T47D (cell line): ENCODE results near the gene ZAR1L.

Experiments
- DNase-seq, 2 experiments: peaks; one replicate each; pipeline versions ENCODE4 v3.0.0 to v3.0.0-alpha.2; 2011 to 2012; ENCODE audit warnings: low read depth in 1 of 2, low spot score in 1 of 2
- JUND ChIP-seq: IDR thresholded peaks from 2 replicates; pipeline ENCODE4 v1.6.1; 2012; ENCODE audit warnings: low read depth
- in situ Hi-C: cut with HindIII; loops from 2 replicates; pipeline ENCODE4 v1.10.0; 2016; ENCODE audit warnings: low sequenced_read_pairs, low pct_unique_long_range_greater_than_20kb

Gene ZAR1L

GRCh38 chr13:32285633-32285965 is 29.6 kb downstream of the ZAR1L start:
- DNase-seq = no peak

DNA sequence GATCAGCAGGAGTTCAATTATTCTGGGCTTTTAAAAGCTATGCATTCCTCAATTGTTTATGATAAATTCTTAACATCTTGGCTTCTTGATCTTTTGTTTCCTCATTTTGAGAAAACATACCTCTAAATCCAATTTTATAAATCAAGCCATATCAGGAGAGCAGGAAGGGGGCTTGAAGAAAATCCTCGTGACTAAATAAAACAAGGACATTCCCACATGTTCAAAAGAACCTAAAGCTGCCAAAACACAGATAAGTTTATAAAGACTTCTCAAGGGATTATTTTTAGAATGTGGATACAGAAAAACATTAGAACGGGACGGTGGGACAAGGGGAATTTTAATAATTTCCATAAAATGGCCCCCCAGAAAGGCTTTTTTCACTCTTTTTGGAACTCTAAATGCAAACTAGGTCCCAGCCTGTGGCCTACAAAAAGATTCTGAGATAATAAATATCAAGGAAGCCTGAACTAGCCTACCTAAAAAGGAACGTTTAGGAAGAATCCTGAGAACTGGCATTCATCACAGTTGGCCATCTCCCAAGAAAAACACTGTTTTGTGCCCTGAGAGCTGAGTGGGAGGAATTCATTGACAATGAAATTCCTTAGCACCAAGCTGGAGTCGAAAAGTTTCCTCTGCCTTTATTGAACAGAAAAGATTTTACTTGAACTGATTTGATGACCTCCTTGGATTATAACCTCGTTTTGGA is 30.1 kb downstream of the ZAR1L start:
- peak in 1 of 2 experiments; percentile 93 for DNase-seq
- in situ Hi-C loops = no loop called here
- TF ChIP-seq JUND = no peak

More at GRCh38 chr13:32285633-32285965, 29.6 kb downstream of the ZAR1L start:
- in situ Hi-C loops = no loop called here
- TF ChIP-seq JUND = no peak

DNA sequence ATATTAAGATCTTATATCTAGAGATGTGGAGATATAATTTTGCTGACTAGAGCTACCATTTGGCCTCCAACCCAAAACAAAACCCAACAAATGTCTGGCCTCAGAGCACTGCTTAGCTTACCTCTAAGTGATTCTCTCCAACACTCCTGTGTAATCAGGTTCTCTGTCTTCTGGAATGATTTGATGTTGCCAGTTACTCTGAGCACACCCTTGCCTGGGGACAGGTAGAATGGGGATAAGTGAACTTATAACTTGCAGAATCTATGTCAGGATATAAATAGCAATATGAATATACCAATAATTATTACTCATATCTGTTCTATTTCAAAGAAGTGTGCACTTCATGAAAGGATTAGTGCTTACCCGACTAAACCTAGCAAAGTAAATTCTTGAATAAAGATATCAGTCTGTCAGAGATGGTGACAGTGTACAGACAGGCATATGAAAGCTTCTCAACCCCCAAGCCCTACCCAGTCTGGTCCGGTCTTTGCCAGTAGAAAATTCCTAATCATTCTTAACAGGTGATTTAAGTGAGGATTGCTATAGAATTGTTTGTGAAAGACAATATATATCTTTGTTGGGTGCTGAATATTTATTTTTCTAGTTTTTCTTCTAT is 33.0 kb downstream of the ZAR1L start:
- no peak for TF ChIP-seq JUND
- in situ Hi-C loops = no loop called here
- DNase-seq = no peak

- in situ Hi-C loops = no loop called here
- TF ChIP-seq JUND = no peak
- no peak for DNase-seq
Measured at GRCh38 chr13:32281096-32281495, 34.1 kb downstream of the ZAR1L start.

DNA sequence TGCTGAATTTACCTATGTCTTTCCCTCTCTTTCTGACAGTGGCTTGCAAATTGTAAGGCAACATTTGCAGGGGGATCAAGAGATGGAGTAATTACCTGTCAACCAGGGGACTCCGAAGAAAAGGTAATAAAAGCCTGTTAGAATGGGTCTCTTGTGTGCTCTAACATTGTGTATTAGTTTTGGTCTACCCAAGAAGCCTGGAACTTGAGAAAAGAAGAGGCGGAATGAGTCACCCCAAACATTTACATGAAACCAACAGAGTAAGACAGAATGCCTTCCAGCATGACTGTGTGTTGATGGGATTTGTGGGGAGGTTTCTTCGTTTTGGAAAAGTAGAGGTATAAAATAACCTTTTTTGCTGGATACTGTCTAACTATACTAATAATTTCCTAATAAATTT is 36.7 kb downstream of the ZAR1L start:
- TF ChIP-seq JUND = no peak
- DNase-seq = no peak
- in situ Hi-C loops = no loop called here

DNA sequence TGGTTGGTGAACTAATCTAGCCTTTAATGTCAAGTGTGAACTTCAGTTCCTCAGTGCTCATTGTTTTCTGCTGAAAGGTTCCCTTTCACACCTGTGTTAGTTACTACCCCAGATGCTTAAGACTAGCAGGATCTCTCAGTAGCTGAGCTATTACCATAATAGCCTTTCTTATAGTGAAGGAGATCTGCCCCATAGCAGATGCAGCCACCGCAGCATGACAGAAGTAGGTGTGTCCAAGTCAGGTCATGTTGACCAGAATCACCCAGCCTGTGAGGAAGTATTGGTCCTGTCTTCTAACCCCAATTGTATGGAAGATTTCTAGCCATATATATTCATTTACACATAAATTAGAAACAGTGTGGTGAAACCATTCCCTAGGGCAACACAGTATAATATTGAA is 37.3 kb downstream of the ZAR1L start:
- in situ Hi-C loops = no loop called here
- peak in 1 of 2 experiments; percentile 25 for DNase-seq
- TF ChIP-seq JUND = no peak

DNA sequence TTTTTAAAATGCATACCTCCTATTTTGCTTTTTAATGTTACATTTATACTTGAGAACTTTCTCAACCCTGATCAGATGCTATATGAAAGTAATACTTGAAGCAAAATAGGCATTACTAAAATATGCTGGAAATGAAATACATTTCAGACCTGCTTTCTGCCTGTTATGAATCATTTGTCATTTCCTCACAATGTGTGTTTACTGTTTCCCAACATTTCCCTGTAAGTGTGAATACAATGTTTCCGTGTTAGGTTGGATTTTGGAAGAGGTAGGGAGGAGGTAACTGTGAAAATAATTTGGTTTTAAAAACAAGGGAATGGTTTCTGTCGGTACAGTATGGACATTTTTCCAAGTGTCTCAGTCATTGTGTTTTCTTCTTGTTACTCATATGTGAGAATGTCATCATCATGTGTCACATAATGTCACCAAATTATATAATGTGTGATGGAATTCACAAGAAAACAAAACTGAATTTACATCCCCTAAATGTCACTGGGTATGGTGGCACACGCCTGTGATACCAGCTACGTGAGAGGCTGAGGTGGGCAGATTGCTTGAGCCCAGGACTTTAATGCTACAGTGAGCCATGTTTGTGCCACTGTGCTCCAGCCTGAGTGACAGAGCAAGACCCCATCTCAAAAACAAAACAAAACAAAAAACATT is 43.0 kb downstream of the ZAR1L start:
- in situ Hi-C loops = no loop called here
- DNase-seq = no peak
- no peak for TF ChIP-seq JUND

DNA sequence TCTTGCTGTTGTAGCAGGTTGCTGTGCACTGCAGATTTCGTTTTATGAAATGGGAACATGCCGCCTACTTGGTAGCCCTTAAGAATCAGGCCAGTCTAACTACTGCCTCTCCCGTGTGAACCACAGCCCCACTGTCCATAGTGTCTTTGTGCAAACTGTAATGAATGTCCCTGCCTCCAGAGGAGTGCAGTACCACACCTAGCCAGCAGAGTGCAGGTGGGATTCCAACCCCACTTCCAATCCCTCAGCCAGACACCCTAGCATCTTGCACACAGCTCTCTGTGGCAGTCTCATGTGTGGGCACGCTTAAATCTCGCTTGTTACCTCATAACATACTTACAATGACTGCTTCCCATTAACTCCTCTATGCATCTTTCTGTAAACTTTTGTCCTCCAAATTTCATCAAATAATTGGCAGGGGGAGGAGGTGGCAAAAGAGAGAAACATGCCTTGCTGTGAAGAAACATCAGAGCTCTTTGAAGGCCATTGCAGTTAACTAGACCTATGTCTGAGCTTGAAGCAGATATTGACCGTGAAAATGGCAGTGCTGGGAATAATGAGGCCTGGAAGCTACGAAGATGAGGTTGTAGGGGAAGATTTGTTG is 47.2 kb downstream of the ZAR1L start:
- in situ Hi-C loops = no loop called here
- TF ChIP-seq JUND = no peak
- peak; percentile 12 to 74 for DNase-seq

GRCh38 chr13:32266130-32266529 is 49.0 kb downstream of the ZAR1L start:
- no peak for DNase-seq
- TF ChIP-seq JUND = no peak
- in situ Hi-C loops = no loop called here

DNA sequence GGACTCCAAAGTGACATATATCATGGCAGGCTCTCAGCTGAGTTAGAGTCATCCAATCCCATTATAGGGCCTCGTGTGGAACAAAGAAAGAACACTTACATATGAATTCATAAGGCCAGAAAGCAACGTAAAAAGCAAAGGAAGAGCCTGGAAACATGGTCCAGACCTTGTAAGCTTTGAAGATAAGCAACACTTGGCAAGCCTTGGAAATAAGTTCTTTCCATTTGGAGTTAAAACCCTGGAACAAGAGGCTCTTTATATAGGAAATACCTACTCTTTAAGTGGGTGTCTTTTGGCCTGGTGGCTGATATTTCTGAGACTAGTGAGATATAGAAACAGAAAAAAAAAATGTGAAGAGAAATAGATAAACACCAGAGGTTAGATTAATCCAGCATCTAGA is 49.4 kb downstream of the ZAR1L start:
- in situ Hi-C loops = no loop called here
- no peak for TF ChIP-seq JUND

DNA sequence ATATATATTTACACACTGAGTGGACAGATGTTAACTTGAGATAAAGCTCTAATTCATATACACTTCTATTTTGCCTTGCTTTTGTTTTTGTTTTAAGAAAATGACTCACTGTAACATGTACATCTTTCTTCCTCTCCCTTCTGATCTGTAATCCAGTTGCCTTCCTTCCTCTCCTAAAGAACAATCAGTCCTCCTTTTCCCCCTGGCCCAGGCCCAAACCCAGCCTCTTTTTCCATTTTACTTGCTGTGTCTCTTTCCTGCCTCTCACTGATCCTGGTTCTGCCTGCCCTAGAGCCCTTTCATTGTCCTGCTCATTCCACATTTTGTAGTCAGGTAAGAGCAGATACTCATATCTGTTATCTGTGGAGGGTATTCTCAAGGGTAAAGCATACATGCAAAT is 50.8 kb downstream of the ZAR1L start:
- no peak for TF ChIP-seq JUND
- in situ Hi-C loops = no loop called here
- no peak for DNase-seq

More for the DNA sequence above, 49.4 kb downstream of the ZAR1L start:
- no peak for DNase-seq

DNA sequence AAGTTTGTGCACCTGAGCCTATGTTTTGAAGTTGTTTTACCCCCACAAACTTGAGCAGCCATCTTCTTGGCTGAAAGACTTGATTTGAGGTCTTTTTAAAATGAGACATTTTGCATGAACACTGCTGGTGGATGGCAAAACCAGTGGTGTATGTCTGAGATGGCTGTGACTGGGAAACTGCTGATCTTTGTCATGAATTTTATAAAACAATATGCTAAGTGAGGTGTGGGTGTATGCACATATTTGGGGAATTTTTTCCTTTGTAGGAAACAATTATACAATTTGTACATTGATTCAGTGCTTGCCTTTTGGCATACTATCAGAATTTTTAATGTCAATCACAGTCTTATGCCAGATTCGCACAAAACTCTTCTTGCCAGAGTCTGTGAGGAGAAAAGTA is 52.5 kb downstream of the ZAR1L start:
- in situ Hi-C loops = no loop called here
- no peak for DNase-seq
- TF ChIP-seq JUND = no peak

GRCh38 chr13:32262165-32262564 is 53.0 kb downstream of the ZAR1L start:
- no peak for DNase-seq
- in situ Hi-C loops = no loop called here
- TF ChIP-seq JUND = no peak

- in situ Hi-C loops = no loop called here
Measured at GRCh38 chr13:32261567-32261966, 53.6 kb downstream of the ZAR1L start.

More at GRCh38 chr13:32261567-32261966, 53.6 kb downstream of the ZAR1L start:
- TF ChIP-seq JUND = no peak
- DNase-seq = no peak
